ENCODE results near the gene CREBL2.
A peak's percentile ranks its signal among the peaks of the same experiment; 100 is the strongest.

DNA sequence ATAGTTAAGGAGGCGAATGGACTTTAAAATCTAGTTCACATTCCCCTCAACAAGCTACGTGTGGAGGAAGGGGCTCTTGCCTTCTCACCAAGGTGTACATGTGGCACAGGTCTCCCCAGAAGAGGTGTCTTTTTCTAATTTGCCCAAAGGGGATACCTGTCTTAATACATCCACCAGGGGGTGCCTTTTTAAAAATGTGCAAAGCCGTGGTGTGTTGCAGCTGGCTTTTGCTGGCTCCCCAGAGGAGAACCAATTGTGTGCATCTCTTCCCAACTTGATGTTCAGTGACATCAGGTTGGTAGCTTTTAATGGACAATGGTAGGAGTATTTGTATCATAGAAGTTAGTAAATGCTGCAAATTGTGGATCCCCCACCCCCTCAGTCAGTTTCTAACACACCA lies 33.8 kb downstream of the CREBL2 start:
- TF ChIP-seq POLR2A (IDR thresholded peaks at IDR 0.05) (no peak), POLR2AphosphoS5 (IDR thresholded peaks at IDR 0.05) (no peak)
- TF ChIP-seq, protein P1, sequence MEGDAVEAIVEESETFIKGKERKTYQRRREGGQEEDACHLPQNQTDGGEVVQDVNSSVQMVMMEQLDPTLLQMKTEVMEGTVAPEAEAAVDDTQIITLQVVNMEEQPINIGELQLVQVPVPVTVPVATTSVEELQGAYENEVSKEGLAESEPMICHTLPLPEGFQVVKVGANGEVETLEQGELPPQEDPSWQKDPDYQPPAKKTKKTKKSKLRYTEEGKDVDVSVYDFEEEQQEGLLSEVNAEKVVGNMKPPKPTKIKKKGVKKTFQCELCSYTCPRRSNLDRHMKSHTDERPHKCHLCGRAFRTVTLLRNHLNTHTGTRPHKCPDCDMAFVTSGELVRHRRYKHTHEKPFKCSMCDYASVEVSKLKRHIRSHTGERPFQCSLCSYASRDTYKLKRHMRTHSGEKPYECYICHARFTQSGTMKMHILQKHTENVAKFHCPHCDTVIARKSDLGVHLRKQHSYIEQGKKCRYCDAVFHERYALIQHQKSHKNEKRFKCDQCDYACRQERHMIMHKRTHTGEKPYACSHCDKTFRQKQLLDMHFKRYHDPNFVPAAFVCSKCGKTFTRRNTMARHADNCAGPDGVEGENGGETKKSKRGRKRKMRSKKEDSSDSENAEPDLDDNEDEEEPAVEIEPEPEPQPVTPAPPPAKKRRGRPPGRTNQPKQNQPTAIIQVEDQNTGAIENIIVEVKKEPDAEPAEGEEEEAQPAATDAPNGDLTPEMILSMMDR (IDR thresholded peaks at IDR 0.05): peak; percentile 37 to 51 (median 41)

Measured in transverse colon (tissue), 4 donors.